IMR-90 (cell line): ENCODE results near the gene GOLGA8Q.
"Not testable (repeated sequence)": the region's sequence is repeated elsewhere in the genome, so short reads cannot be mapped to it uniquely, and the experiment has no call there.

Experiments
- CEBPB ChIP-seq: IDR thresholded peaks from 2 replicates; pipeline ENCODE4 v1.6.1; 2012; ENCODE audit warnings: low read depth, low read length, improper control_type of control experiment
- CTCF ChIP-seq: conservative IDR thresholded peaks from 2 replicates; pipeline ENCODE4 v1.5.1; 2012; ENCODE audit warnings: mild to moderate bottlenecking, low read depth, low read length, improper control_type of control experiment
- ELK1 ChIP-seq: fragments of 150-350 bp; IDR thresholded peaks from 2 replicates; pipeline ENCODE4 v1.6.1; 2016; ENCODE audit warnings: low read depth, mild to moderate bottlenecking, low read length, moderate library complexity, borderline replicate concordance
- FOS ChIP-seq: fragments of 150-350 bp; IDR thresholded peaks from 2 replicates; pipeline ENCODE4 v1.6.1; 2016; ENCODE audit warnings: low read depth, low read length
- POLR2A ChIP-seq: IDR thresholded peaks from 2 replicates; pipeline ENCODE4 v1.6.1; 2012; ENCODE audit warnings: mild to moderate bottlenecking, low read depth, low read length
- RCOR1 ChIP-seq: IDR thresholded peaks from 2 replicates; pipeline ENCODE4 v1.6.1; 2012; ENCODE audit warnings: mild to moderate bottlenecking, low read length, improper control_type of control experiment; ENCODE audit not compliant: insufficient replicate concordance
- SMC3 ChIP-seq: fragments of 150-350 bp; IDR thresholded peaks from 2 replicates; pipeline ENCODE4 v1.6.1; 2016; ENCODE audit warnings: low read depth, mild to moderate bottlenecking, antibody characterized with exemption, low read length, moderate library complexity

- TF ChIP-seq CEBPB, CTCF, SMC3, FOS, POLR2A, RCOR1, ELK1: not testable (repeated sequence)
Observed at GRCh38 chr15:30573012-30573491, 21.2 kb downstream of the GOLGA8Q start.
